KOPT-K1 (cell line): Measurements from ENCODE around the gene KCNIP1.

ENCODE experiments used
- H3K27ac ChIP-seq: fragments of 200-600 bp; sonication (generic); 2 replicates; pipeline ENCODE4 v1.5.1; 2016; ENCODE audit warnings: antibody characterized with exemption, mild to moderate bottlenecking, low read depth, low read length; ENCODE audit not compliant: poor library complexity, severe bottlenecking
- H3K36me3 ChIP-seq: fragments of 200-600 bp; sonication (generic); 2 replicates; pipeline ENCODE4 v1.5.1; 2017; ENCODE audit warnings: antibody characterized with exemption, mild to moderate bottlenecking, low read length, moderate library complexity; ENCODE audit not compliant: insufficient read depth
- H3K9me3 ChIP-seq: fragments of 200-600 bp; sonication (generic); 2 replicates; pipeline ENCODE4 v1.5.1; 2017; ENCODE audit warnings: antibody characterized with exemption, low read length, mild to moderate bottlenecking; ENCODE audit not compliant: insufficient read depth, poor library complexity, severe bottlenecking

The KCNIP1 gene

GRCh38 chr5:170739446-170739845 is 235.6 kb downstream of the KCNIP1 start:
- Histone ChIP-seq H3K27ac (no peak overlapping the region), H3K9me3 (peaks cover 13% of the 10 kb centered on the region), H3K36me3 (no peaks in the 10 kb centered on the region)

- no peak overlapping the region for H3K27ac ChIP-seq
- no peaks in the 10 kb centered on the region for H3K36me3 ChIP-seq
- H3K9me3 ChIP-seq, result peaks cover 2% of the 10 kb centered on the region
Observed at GRCh38 chr5:170740551-170741205, 236.9 kb downstream of the KCNIP1 start.

- Histone ChIP-seq H3K27ac (no peak overlapping the region), H3K9me3 (no peaks in the 10 kb centered on the region), H3K36me3 (no peaks in the 10 kb centered on the region)
Observed at GRCh38 chr5:170741801-170742200, 238.0 kb downstream of the KCNIP1 start.

- no peak overlapping the region for H3K27ac ChIP-seq
- no peaks in the 10 kb centered on the region for H3K36me3 ChIP-seq
- no peaks in the 10 kb centered on the region for H3K9me3 ChIP-seq
Observed at GRCh38 chr5:170743876-170744212, 240.0 kb downstream of the KCNIP1 start.

GRCh38 chr5:170745481-170746071 is 241.8 kb downstream of the KCNIP1 start:
- no peaks in the 10 kb centered on the region for H3K9me3 ChIP-seq
- H3K36me3 ChIP-seq, result no peaks in the 10 kb centered on the region
- no peak overlapping the region for H3K27ac ChIP-seq

- Histone ChIP-seq H3K36me3 (no peaks in the 10 kb centered on the region), H3K9me3 (no peaks in the 10 kb centered on the region), H3K27ac (no peak overlapping the region)
Observed at GRCh38 chr5:170746075-170746960, 242.5 kb downstream of the KCNIP1 start.

GRCh38 chr5:170746961-170747340 is 243.1 kb downstream of the KCNIP1 start:
- Histone ChIP-seq H3K9me3 (no peaks in the 10 kb centered on the region), H3K27ac (no peak overlapping the region), H3K36me3 (no peaks in the 10 kb centered on the region)

GRCh38 chr5:170747357-170747756 is 243.5 kb downstream of the KCNIP1 start:
- H3K9me3 ChIP-seq, result no peaks in the 10 kb centered on the region
- H3K27ac ChIP-seq, result no peak overlapping the region
- H3K36me3 ChIP-seq, result no peaks in the 10 kb centered on the region

- H3K27ac ChIP-seq, result no peak overlapping the region
- H3K36me3 ChIP-seq, result no peaks in the 10 kb centered on the region
- no peaks in the 10 kb centered on the region for H3K9me3 ChIP-seq
Observed at GRCh38 chr5:170747851-170748250, 244.0 kb downstream of the KCNIP1 start.

- no peaks in the 10 kb centered on the region for H3K36me3 ChIP-seq
- H3K27ac ChIP-seq, result no peak overlapping the region
Observed at GRCh38 chr5:170748951-170749471, 245.2 kb downstream of the KCNIP1 start.

GRCh38 chr5:170749911-170750431 is 246.2 kb downstream of the KCNIP1 start:
- Histone ChIP-seq H3K36me3 (no peaks in the 10 kb centered on the region), H3K9me3 (no peaks in the 10 kb centered on the region), H3K27ac (no peak overlapping the region)

More at GRCh38 chr5:170748951-170749471, 245.2 kb downstream of the KCNIP1 start:
- no peaks in the 10 kb centered on the region for H3K9me3 ChIP-seq

- H3K9me3 ChIP-seq, result no peaks in the 10 kb centered on the region
- no peak overlapping the region for H3K27ac ChIP-seq
- H3K36me3 ChIP-seq, result no peaks in the 10 kb centered on the region
Observed at GRCh38 chr5:170750791-170751190, 247.0 kb downstream of the KCNIP1 start.

- no peak overlapping the region for H3K27ac ChIP-seq
- H3K36me3 ChIP-seq, result no peaks in the 10 kb centered on the region
- no peaks in the 10 kb centered on the region for H3K9me3 ChIP-seq
Observed at GRCh38 chr5:170751631-170752030, 247.8 kb downstream of the KCNIP1 start.

- Histone ChIP-seq H3K9me3 (no peaks in the 10 kb centered on the region), H3K27ac (no peak overlapping the region), H3K36me3 (no peaks in the 10 kb centered on the region)
Observed at GRCh38 chr5:170752257-170753215, 248.7 kb downstream of the KCNIP1 start.
